ENCODE measurements around the gene GRIN1. TPM values are rescaled to one million over a fixed set of nuclear protein-coding genes. Genes with fewer than 3 reads are reported as not detected.

The GRIN1 gene
- polyA plus RNA-seq, 3 donors from 2014 or later = not detected

- peak overlapping the region in 3 of 5 donors; percentile 19 to 49 (median 20) for H3K4me3 Mint-ChIP-seq
- peaks cover 26 to 32% of the 10 kb centered on the region in 2 donors for H3K4me1 Mint-ChIP-seq
- no peak overlapping the region for H3K27ac Mint-ChIP-seq
- H3K36me3 Mint-ChIP-seq = peaks cover 4 to 15% (median 5%) of the 10 kb centered on the region in 3 donors
- H3K9me3 Mint-ChIP-seq = no peaks in the 10 kb centered on the region
- H3K27me3 Mint-ChIP-seq (ENCODE audit: low read depth in 3 of 3) = peaks cover 2 to 15% (median 10%) of the 10 kb centered on the region in 3 donors
- DNase-seq = no peak
Measured at GRCh38 chr9:137183980-137184595, 45.1 kb downstream of the GRIN1 start.

GRCh38 chr9:137184881-137185660 is 46.1 kb downstream of the GRIN1 start:
- H3K36me3 Mint-ChIP-seq = peaks cover 4 to 15% (median 5%) of the 10 kb centered on the region in 3 donors
- H3K4me3 Mint-ChIP-seq = no peak overlapping the region
- H3K27ac Mint-ChIP-seq = peak overlapping the region in 1 of 6 donors; percentile 11
- peaks cover 2 to 11% (median 10%) of the 10 kb centered on the region in 3 donors for H3K27me3 Mint-ChIP-seq (ENCODE audit: low read depth in 3 of 3)
- no peaks in the 10 kb centered on the region for H3K9me3 Mint-ChIP-seq
- H3K4me1 Mint-ChIP-seq = peaks cover 33 to 40% of the 10 kb centered on the region in 2 donors
- no peak for DNase-seq

GRCh38 chr9:137185921-137186320 is 47.0 kb downstream of the GRIN1 start:
- DNase-seq = no peak
- peak overlapping the region in 2 of 5 donors; percentile 18 to 91 for H3K4me3 Mint-ChIP-seq
- no peak overlapping the region for H3K27ac Mint-ChIP-seq
- H3K27me3 Mint-ChIP-seq (ENCODE audit: low read depth in 3 of 3) = peaks cover 2 to 11% (median 10%) of the 10 kb centered on the region in 3 donors
- H3K36me3 Mint-ChIP-seq = peaks cover 4 to 15% (median 5%) of the 10 kb centered on the region in 3 donors
- no peaks in the 10 kb centered on the region for H3K9me3 Mint-ChIP-seq
- H3K4me1 Mint-ChIP-seq = peaks cover 36 to 40% of the 10 kb centered on the region in 2 donors

- peak overlapping the region in 2 of 6 donors; percentile 29 to 69 for H3K27ac Mint-ChIP-seq
- peaks cover 4 to 15% (median 5%) of the 10 kb centered on the region in 3 donors for H3K36me3 Mint-ChIP-seq
- peaks cover 2 to 14% (median 9%) of the 10 kb centered on the region in 3 donors for H3K27me3 Mint-ChIP-seq (ENCODE audit: low read depth in 3 of 3)
- peaks cover 38 to 40% of the 10 kb centered on the region in 2 donors for H3K4me1 Mint-ChIP-seq
- no peaks in the 10 kb centered on the region for H3K9me3 Mint-ChIP-seq
- no peak for DNase-seq
- peak overlapping the region in 4 of 5 donors; percentile 91 to 94 (median 94) for H3K4me3 Mint-ChIP-seq
Measured at GRCh38 chr9:137186385-137186784, 47.4 kb downstream of the GRIN1 start.

- Mint-ChIP-seq H3K27ac (peak overlapping the region; percentile 86 to 93 (median 91)), H3K27me3 (ENCODE audit: low read depth in 3 of 3) (peaks cover 2 to 14% (median 9%) of the 10 kb centered on the region in 3 donors), H3K4me1 (peaks cover 38 to 40% of the 10 kb centered on the region in 2 donors), H3K9me3 (no peaks in the 10 kb centered on the region), H3K36me3 (peaks cover 0 to 10% (median 4%) of the 10 kb centered on the region in 3 donors), H3K4me3 (peak overlapping the region; percentile 90 to 94 (median 93))
- DNase-seq = no peak
Measured at GRCh38 chr9:137187386-137187785, 48.4 kb downstream of the GRIN1 start.

GRCh38 chr9:137188086-137188489 is 49.1 kb downstream of the GRIN1 start:
- Mint-ChIP-seq H3K27ac (peak overlapping the region; percentile 86 to 93 (median 93)), H3K4me3 (peak overlapping the region; percentile 90 to 94 (median 93)), H3K9me3 (no peaks in the 10 kb centered on the region), H3K36me3 (peaks cover 0 to 10% (median 4%) of the 10 kb centered on the region in 3 donors), H3K27me3 (ENCODE audit: low read depth in 3 of 3) (peaks cover 2 to 14% (median 9%) of the 10 kb centered on the region in 3 donors), H3K4me1 (peaks cover 38 to 40% of the 10 kb centered on the region in 2 donors)
- DNase-seq = no peak

- Mint-ChIP-seq H3K27ac (peak within 1 kb of the TSS; percentile 86 to 98 (median 96)), H3K9me3 (no peaks in the 10 kb centered on the region), H3K36me3 (peaks cover 0 to 6% (median 4%) of the 10 kb centered on the region in 3 donors), H3K4me1 (peaks cover 38 to 40% of the 10 kb centered on the region in 2 donors), H3K27me3 (ENCODE audit: low read depth in 3 of 3) (peaks cover 2 to 14% (median 9%) of the 10 kb centered on the region in 3 donors), H3K4me3 (peak within 1 kb of the TSS; percentile 91 to 96 (median 94))
- DNase-seq = peak; percentile 94 to 95 (median 95)
Measured at GRCh38 chr9:137188490-137189296, 49.7 kb downstream of the GRIN1 start, which contains the start of the genes ANAPC2 and SSNA1. TSS of gene ANAPC2 (minus strand) at chr9:137188560. CDS start at chr9:137188532, 28 bp downstream. TSS of gene SSNA1 (plus strand) at chr9:137188676. CDS start at chr9:137188727, 51 bp downstream.

GRCh38 chr9:137189297-137190295 is 50.6 kb downstream of the GRIN1 start:
- Mint-ChIP-seq H3K27ac (peak overlapping the region; percentile 86 to 98 (median 96)), H3K36me3 (no peaks in the 10 kb centered on the region), H3K9me3 (no peaks in the 10 kb centered on the region), H3K4me3 (peak overlapping the region; percentile 89 to 96 (median 94)), H3K27me3 (ENCODE audit: low read depth in 3 of 3) (peaks cover 2 to 14% (median 9%) of the 10 kb centered on the region in 3 donors), H3K4me1 (peaks cover 32 to 37% of the 10 kb centered on the region in 2 donors)
- no peak for DNase-seq

GRCh38 chr9:137190315-137190856 is 51.4 kb downstream of the GRIN1 start:
- Mint-ChIP-seq H3K36me3 (no peaks in the 10 kb centered on the region), H3K27me3 (ENCODE audit: low read depth in 3 of 3) (peaks cover 2 to 14% (median 9%) of the 10 kb centered on the region in 3 donors), H3K9me3 (no peaks in the 10 kb centered on the region), H3K4me3 (peak overlapping the region in 4 of 5 donors; percentile 62 to 71 (median 64)), H3K27ac (peak overlapping the region; percentile 67 to 97 (median 74)), H3K4me1 (peaks cover 31 to 34% of the 10 kb centered on the region in 2 donors)
- DNase-seq = no peak

- peak overlapping the region in 1 of 6 donors; percentile 78 for H3K27ac Mint-ChIP-seq
- no peaks in the 10 kb centered on the region for H3K9me3 Mint-ChIP-seq
- no peaks in the 10 kb centered on the region for H3K36me3 Mint-ChIP-seq
- peaks cover 2 to 11% (median 10%) of the 10 kb centered on the region in 3 donors for H3K27me3 Mint-ChIP-seq (ENCODE audit: low read depth in 3 of 3)
- no peak overlapping the region for H3K4me3 Mint-ChIP-seq
- DNase-seq = no peak
- peaks cover 28 to 32% of the 10 kb centered on the region in 2 donors for H3K4me1 Mint-ChIP-seq
Measured at GRCh38 chr9:137191245-137191644, 52.3 kb downstream of the GRIN1 start.

- DNase-seq = no peak
- H3K4me1 Mint-ChIP-seq = peaks cover 22 to 26% of the 10 kb centered on the region in 2 donors
- no peak overlapping the region for H3K4me3 Mint-ChIP-seq
- H3K27ac Mint-ChIP-seq = no peak overlapping the region
- H3K9me3 Mint-ChIP-seq = no peaks in the 10 kb centered on the region
- no peaks in the 10 kb centered on the region for H3K36me3 Mint-ChIP-seq
- H3K27me3 Mint-ChIP-seq (ENCODE audit: low read depth in 3 of 3) = peaks cover 2 to 11% (median 10%) of the 10 kb centered on the region in 3 donors
Measured at GRCh38 chr9:137191691-137192447, 52.9 kb downstream of the GRIN1 start.

All from immature natural killer cell (primary cell).